K562 treated with DMSO at 1 percent for 12 hours (cell line): Measurements from ENCODE around the gene UBA1. TPM values are rescaled to one million over a fixed set of nuclear protein-coding genes. Genes with fewer than 3 reads are reported as not detected.

ENCODE experiments used
- total RNA-seq: library from RNA; unstranded; fragments of 300-600 nt; gene quantifications from 2 replicates; pipeline ENCODE4 v1.2.3, GENCODE V29; 2022; ENCODE audit not compliant: insufficient read depth

Gene UBA1
- total RNA-seq, result 136 and 228 TPM in 2 replicates

DNA sequence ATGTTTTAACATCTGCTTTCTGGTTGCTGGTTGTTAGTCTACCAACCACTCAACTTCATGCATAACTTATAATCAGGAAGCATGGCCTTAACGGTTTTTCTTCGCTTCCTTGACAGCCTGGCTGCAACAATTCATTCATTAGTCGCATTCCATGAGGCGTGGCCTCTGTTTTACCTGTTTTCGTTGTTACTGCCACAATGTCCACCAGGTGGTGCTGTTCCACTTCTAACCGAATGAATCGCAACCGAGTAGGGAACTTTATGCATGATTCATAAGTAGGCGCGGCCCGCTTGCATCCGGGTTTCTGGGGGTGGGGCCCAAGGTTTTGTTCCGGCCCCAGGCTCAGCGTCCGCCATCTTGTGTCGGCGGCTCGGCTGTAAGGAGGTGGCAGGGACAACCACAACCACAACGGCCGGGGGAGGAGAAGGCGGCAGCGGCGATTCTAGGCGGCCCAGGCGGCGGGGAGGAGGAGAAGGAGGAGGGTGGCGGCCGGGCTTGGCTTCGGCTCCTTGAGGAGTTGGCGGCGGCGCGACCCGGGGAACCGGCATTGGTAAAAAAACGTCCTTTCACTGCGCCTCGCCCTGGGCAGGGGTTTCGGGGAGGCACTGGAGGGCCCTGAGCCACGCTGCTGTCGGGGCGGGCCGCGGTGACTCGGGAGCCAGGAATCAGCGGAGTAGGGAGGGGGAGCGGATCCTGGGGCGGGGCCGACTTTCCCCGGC is at the start of gene UBA1:
Gene UBA1 (plus strand): TSS at position 355 of the 719 bp plus-strand sequence. CDS start 4,974 bp downstream, outside the sequence.

DNA sequence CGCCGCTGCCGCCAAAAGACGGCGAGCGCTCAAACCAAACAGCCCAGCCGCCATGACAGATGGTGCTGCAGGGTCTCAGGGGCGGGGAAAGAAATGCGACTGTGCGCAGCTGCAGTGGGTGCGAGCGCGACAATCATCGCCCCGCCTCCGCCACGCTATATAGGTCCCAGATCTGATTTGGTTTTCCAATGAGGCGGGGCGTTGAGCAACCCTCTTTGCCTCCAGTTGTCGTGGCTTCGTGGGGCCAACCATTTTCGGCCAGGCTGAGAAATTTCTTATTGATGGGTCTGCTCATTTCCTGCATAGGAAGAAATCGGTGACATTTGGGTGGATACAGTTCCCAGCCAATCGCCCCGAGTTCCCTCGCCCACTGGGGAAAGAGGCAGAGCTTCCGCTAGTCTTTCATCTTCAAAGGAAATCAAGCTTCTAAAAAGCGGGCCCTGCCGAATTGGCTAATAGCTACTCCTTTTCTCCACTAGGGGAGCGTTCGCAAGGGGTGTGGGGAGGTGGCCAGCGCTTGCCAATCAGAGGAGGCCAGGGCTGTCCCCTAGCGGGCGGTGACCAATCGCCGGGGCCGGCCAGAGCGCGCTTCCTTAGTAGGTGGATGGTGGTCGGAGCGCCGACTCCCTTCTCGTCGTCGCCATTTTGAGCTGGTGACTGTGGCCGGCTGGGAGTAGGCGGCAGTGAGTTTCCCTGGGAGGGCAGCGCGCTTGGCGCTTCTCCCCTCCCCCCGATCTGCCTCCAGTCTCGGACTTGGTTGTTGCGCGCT is 48.8 kb upstream of the UBA1 start, which contains the start of the genes NDUFB11 and RBM10:
Gene NDUFB11 (minus strand): TSS at position 77 of the 769 bp plus-strand sequence. CDS start 23 bp downstream, at position 54.
Gene RBM10 (plus strand): TSS at position 596 of the 769 bp plus-strand sequence. CDS start 2,261 bp downstream, outside the sequence.

GRCh38 chrX:47218280-47218919 is 24.8 kb downstream of the UBA1 start, which contains the start of gene CDK16:
TSS of gene CDK16 (plus strand) at chrX:47218681. CDS start at chrX:47223558, 4,877 bp downstream.

GRCh38 chrX:47232803-47233332 is 39.2 kb downstream of the UBA1 start, which contains the start of gene USP11:
TSS of gene USP11 (plus strand) at chrX:47233009. CDS start at chrX:47233044, 35 bp downstream.

Other genes starting within 250 kb of the UBA1 start
- not detected in 2 replicates for gene RGN, start 115.4 kb upstream of the UBA1 start, total RNA-seq
- 170 and 286 TPM in 2 replicates for gene NDUFB11, start 49.1 kb upstream of the UBA1 start, total RNA-seq
- gene RBM10, start 48.6 kb upstream of the UBA1 start, total RNA-seq, result 37.1 and 56.9 TPM in 2 replicates
- 35.8 and 71.0 TPM in 2 replicates for gene CDK16, start 24.9 kb downstream of the UBA1 start, total RNA-seq
- 20.3 and 28.7 TPM in 2 replicates for gene USP11, start 39.2 kb downstream of the UBA1 start, total RNA-seq
- not detected in 2 replicates for gene ZNF157, start 176.7 kb downstream of the UBA1 start, total RNA-seq